ENCODE measurements around the gene PRAMEF20.
"Not testable (repeated sequence)": the region's sequence is repeated elsewhere in the genome, so short reads cannot be mapped to it uniquely, and the experiment has no call there.

PRAMEF20 gene

DNA sequence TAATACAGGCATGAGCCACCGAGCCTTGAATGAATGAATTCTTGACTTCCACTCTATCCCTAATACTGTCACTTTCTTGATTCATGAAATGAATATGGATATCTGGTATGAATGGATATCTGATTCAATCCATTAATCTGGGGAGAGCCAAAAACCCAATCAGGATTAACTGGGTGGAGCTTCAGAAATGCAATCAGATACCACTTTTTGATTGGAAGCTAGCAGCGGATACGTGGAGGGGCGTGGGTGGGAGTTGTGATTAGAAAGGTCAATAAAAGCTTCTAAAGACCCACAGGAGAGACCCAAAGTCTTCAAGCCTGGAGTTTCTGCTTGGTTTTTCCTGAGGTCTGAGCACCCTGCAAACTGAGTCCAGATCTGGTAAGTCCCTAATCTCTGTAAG lies at the start of gene PRAMEF20:
PRAMEF20 (plus strand) TSS at position 301 of the 400 bp plus-strand sequence. CDS start 5,905 bp downstream, outside the sequence.
- not testable (repeated sequence) for DNase-seq

DNA sequence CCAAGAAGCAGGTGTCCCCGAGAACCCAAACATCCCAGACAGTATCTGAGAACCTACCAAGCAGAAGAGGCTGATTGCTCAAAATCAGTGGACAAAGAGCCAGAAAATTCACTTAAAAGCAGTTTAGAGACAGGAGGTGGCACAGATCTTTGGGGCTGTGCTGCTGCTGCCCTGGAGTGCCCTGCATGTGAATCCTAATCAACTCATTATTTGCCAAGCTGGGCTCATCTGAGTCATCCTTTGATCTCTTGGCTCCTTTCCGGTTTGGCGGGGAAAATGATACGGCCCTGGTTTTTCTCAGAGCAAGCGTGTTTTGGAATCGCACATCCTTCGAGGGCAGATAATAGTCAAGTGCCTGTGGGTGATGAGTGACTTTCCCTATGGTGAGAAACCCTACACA lies 47.9 kb upstream of the PRAMEF20 start:
- DNase-seq, result not testable (repeated sequence)

DNA sequence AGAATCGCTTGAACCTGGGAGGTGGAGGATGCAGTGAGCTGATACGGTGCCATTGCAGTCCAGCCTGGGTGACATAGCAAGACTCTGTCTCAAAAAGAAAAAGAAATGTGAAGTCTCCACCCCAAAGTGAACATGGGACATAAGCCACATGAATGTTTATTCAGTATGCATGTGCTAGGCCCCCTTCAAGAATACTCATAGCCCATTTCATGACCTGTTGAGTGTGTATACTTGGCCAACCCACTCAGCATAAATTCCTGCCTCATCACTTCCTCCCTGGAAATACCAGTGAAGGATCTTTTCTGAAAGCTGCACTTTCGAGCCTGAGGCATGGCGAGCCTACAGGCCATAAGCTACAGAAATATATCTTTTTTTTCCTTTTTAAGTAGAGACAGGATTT lies 45.3 kb upstream of the PRAMEF20 start:
- not testable (repeated sequence) for DNase-seq

DNA sequence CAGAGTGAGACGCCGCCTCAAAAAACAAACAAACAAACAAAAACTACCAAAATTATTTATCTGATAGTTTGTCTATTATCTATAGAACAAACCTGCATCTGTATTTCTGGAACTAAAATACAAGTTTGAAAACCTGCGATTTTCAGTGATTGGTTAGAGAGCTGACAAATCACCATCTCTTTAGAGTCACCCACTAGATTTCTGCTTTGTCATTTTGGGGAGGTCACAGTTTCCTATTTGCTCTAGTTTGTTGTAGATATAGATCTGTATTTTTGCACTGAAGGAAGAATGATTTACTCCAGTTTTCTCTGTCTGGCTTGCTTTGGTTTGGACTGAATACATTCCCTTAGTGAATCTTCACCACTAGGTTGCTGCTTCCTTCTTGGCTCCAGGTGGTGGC lies 43.7 kb upstream of the PRAMEF20 start:
- not testable (repeated sequence) for DNase-seq

DNA sequence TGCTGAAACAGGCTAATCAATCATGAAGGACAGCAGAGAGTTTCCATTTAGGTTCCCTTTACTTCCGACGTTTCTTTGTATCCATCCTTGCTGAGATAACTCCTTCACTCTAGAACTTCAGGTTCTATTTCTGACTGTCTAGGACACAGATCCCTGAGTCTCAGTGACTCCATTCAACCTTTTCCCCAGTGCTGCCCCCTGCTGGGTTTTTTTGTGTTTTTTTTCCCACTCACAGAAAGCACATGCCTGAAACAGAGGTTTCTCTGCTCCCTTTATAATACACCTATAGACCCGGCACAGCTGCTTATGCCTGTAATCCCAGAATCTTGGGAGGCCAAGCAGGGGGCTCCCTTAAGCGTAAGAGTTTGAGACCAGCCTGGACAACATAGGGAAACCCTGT lies 41.7 kb upstream of the PRAMEF20 start:
- DNase-seq, result not testable (repeated sequence)

DNA sequence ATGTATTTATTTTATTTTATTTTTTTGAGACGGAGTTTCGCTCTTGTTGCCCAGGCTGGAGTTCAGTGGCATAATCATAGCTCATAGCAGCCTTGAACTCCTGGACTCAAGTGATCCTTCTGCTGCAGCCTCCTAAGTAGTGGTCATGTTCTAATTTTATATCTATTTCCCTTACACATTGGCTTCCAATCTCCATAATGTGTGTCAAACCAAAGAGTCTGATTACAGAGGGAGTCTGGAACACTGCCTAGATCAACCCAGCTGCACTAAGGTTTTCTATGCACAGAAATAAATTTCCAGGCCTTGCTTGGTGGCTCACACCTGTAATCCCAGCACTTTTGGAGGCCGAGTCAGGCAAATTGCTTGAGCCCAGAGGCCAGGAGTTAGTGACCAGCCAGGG lies 31.3 kb upstream of the PRAMEF20 start:
- DNase-seq, result not testable (repeated sequence)

DNA sequence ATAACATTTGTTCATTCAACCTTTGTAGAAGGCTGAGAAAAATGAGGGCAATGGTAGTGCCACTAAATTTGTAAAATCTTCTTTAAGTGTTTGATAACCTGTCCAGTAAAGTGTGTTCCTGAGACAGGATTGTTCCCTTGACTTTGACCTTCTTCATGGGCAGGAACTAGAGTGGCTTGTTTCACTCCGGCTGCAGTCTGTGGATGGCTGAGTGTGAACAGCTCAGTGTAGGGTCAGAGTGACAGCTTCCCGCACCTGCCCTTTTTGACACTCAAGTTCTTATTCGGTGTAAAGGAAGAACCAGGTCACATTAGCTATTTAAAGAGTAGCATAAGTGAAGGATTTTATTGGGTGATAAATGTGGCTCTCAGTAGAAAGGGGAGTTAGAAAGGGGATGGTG lies 29.9 kb upstream of the PRAMEF20 start:
- not testable (repeated sequence) for DNase-seq

DNA sequence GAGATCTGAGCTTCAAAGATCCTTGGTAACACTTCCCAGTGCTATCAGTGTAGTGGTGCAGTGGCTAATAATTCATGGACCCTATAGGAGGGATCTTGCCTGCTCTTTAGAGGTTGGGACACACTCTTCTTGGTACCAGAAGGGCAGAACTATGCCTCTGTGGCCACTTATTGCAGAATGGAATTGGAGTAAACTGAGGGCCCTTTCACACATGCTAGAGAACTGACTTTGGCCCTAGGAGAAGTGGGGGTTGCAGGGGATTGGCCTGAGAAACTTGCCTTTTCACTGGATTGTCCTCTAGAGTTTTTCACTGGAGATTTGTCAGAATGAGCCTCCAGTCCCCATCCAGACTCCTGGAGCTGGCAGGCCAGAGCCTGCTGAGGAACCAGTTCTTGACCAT lies 20.9 kb upstream of the PRAMEF20 start, which contains the start of gene PRAMEF17:
PRAMEF17 (plus strand) TSS at position 301 of the 400 bp plus-strand sequence; CDS start at position 327, 26 bp downstream.
- not testable (repeated sequence) for DNase-seq

DNA sequence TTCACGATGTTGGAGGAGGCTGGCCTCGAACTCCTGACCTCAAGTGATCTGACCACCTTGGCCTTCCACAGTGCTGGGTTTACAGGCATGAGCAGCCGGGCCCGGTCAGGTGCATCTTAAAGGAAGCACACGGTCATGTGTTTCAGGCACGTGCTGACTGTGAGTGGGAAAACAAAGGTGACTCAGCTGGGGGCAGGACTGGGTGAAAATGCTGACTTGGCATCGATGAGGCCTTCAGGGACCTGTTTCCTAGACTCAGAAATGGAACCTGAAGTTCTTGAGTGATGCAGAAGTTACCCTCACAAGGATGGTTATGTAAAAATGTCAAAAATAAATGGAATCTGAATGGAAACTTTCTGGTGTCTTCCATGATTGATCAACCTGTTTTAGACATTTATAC lies 17.2 kb upstream of the PRAMEF20 start:
- not testable (repeated sequence) for DNase-seq

DNA sequence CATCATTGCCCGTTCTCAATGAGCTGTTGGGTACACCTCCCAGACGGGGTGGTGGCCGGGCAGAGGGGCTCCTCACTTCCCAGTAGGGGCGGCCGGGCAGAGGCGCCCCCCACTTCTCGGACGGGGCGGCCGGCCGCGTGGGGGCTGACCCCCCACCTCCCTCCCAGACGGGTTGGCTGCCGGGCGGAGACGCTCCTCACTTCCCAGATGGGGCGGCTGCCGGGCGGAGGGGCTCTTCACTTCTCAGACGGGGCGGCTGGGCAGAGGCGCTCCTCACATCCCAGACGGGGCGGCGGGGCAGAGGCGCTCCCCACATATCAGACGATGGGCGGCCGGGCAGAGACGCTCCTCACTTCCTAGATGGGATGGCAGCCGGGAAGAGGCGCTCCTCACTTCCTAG lies 15.5 kb upstream of the PRAMEF20 start:
- DNase-seq, result not testable (repeated sequence)

DNA sequence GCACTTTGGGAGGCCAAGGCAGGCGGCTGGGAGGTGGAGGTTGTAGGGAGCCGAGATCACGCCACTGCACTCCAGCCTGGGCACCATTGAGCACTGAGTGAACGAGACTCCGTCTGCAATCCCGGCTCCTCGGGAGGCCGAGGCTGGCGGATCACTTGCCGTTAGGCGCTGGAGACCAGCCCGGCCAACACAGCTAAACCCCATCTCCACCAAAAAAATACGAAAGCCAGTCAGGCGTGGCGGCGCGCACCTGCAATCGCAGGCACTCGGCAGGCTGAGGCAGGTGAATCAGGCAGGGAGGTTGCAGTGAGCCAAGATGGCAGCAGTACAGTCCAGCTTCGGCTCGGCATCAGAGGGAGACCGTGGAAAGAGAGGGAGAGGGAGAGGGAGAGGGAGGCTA lies 14.9 kb upstream of the PRAMEF20 start:
- DNase-seq, result not testable (repeated sequence)

DNA sequence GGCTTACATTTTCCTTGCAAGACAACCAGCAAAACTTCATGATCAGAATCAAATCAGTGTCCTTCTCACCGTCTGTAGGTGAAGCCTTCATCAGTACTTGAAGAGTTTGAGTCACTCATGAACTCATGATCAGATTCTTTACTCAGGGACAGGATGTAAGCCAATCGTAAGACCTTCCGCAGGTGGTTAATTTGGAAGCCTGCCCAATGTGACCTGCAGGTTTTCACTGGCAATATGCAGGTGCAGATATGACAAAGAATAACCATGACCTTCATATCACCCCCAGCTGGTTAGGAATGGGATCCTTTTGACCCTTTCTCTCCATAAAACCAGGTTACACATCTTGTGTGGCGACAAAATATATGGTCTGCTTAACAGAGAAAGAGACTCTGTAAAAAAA lies 2.4 kb upstream of the PRAMEF20 start:
- DNase-seq, result no peak

DNA sequence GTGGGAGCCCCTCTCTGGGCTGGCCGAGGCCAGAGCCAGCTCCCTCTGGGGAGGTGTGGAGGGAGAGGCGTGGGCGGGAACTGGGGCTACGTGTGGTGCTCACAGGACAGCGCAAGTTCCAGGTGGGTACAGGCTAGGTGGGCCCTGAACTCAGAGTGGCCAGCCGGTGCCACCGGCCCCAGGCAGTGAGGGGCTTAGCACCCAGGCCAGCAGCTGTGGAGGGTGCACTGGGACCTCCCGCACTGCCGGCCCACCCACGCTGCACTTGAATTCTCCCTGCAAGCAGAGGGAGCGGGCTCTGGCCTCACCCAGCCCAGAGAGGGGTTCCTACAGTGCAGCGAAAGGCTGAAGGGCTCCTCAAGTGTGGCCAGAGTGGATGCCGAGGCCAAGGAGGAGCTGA lies 20.2 kb downstream of the PRAMEF20 start:
- DNase-seq, result no peak

DNA sequence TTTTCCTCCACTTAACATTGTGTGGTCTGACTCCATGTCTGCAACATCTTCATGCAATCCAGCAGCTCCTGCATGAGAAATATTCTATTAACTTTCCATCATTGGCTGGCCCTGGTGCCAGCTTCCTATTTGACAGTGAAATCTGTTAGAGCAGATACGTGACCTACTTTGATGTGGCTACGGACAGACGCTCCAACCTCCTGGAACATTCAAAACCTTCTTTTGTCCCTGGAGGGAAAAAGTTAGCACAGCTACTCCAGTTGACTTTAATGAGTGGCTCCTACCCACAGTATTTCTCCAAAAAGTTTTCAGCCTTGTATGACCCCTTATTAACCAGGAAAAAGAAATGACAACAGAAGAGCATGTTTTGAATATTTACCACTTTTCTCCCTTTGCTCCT lies 22.0 kb downstream of the PRAMEF20 start:
- no peak for DNase-seq

DNA sequence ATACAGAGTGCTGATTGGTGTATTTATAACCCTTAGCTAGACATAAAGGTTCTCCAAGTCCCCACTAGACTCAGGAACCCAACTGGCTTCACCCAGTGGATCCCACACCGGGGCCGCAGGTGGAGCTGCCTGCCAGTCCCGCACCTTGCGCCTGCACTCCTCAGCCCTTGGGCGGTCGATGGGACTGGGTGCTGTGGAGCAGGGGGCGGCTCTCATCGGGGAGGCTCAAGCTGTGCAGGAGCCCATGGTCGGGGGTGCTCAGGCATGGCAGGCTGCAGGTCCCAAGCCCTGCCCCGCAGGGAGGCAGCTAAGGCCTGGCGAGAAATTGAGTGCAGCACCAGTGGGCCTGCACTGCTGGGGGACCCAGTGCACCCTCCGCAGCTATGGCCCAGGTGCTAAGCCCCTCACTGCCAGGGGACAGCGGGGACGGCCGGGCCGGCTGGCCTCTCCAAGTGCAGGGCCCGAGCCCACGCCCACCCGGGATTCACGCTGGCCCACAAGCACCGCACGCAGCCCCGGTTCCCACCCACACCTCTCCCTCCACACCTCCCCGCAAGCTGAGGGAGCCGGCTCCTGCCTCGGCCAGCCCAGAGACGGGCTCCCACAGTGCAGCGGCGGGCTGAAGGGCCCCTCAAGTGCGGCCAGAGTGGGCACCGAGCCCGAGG lies 23.6 kb downstream of the PRAMEF20 start:
- not testable (repeated sequence) for DNase-seq

DNA sequence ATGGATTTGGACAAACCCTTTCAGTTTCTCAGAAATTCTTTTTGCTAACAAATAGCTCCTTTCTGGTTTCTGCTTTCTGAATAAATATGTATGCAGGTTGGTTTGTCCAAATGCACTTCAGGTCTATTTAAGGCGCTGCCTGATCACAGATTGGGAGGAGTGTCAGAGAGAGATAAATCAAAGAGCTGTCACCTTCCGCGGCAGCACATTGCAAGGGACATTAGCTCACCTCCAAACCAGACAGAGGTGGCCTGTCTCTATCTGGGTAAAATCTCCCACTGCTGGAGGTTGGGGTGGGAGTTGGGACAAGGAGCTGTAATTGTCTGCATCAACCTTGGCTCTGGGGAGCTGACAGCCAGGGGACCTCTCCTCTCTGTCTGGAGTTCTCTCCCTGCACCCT lies 25.2 kb downstream of the PRAMEF20 start:
- DNase-seq, result no peak

DNA sequence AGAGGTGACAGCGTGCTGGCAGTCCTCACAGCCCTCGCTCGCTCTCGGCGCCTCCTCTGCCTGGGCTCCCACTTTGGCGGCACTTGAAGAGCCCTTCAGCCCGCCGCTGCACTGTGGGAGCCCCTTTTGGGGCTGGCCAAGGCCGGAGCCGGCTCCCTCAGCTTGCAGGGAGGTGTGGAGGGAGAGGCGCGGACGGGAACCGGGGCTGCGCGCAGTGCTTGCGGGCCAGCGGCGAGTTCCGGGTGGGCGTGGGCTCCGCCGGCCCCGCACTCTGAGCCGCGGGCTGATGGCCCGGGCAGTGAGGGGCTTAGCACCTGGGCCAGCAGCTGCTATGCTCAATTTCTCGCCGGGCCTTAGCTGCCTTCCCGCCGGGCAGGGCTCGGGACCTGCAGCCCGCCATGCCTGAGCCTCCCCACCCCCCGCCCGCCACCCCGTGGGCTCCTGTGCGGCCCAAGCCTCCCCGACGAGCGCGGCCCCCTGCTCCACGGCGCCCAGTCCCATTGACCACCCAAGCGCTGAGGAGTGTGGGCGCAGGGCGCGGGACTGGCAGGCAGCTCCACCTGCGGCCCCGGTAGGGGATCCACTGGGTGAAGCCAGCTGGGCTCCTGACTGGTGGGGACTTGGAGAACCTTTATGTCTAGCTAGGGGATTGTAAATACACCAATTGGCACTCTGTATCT lies 29.0 kb downstream of the PRAMEF20 start:
- DNase-seq, result not testable (repeated sequence)

DNA sequence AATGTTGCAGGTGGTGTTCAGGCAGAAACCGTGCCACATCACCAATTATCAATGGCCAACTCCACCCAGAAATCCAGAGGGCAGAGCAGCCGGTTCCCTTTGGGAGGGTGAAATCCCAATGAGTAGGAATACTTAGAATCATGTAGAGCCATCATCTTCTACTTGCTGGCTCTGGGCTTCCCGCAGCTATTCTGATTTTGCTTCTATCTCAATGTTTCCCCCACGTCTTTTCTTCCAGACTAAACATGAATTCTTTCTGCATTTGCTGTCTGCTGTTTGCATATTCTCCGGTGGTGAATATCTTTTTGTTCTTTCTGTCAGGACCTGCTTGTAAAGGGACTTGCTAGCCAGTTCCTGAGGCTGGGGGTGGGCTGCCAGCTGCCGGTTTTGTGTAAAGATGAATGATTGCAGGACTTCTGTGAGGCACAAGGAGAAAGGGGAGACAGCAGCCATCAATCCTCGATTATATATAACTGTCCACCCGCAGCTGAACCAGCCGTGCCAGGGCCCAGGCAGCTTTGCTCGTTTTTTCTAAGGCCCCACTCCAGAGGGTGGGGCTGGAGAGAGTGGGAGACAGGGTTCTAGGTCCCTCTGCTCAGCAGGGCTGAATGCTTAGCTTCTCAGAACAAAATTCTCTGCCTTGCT lies 33.2 kb downstream of the PRAMEF20 start:
- no peak for DNase-seq

DNA sequence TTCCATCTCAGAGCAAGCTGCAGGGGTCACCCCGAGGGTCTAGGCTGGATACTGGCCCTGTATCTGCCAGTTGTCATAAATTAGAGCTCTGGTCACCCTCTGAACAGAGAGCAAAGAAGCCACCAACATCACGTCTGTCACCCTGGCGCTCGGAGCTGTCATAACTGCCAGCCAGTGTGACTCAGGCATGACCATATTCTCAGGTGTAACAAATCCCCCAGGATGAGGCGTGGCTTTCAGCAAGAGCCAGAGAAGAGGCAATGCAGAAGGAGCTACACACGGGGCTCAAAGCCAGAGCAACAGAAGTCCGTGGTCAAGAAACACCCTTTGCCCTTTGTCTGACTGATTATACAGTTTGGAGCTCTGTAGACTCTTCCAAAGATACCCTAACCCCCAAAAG lies 40.0 kb downstream of the PRAMEF20 start:
- no peak for DNase-seq

DNA sequence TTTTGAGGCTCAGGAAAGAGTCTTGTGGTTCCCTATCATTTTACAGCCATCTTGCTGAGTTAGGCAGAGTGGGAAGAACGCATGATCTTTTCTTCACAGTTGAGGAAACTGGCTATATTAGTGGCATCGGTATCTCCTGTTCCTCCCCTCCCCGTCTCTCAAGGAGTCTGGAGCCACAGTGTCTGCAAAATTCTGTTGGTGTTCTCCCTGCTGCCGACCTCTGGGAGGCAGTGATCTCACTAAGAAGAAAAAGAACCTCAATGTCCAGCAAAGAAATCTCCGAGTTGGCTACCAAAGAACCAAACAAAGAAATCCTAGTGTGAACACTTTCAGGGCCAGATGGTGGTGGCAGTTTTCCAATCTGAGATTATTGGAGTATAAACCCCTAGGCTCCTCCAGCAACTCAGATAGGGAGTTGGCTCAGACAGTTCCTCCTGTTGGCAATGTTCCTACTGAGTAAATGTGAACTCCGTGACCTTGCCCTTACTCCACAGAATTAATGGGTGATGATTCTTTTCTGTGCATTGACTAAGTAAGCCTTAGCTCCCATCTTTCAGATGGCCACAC lies 41.2 kb downstream of the PRAMEF20 start:
- DNase-seq, result no peak

DNA sequence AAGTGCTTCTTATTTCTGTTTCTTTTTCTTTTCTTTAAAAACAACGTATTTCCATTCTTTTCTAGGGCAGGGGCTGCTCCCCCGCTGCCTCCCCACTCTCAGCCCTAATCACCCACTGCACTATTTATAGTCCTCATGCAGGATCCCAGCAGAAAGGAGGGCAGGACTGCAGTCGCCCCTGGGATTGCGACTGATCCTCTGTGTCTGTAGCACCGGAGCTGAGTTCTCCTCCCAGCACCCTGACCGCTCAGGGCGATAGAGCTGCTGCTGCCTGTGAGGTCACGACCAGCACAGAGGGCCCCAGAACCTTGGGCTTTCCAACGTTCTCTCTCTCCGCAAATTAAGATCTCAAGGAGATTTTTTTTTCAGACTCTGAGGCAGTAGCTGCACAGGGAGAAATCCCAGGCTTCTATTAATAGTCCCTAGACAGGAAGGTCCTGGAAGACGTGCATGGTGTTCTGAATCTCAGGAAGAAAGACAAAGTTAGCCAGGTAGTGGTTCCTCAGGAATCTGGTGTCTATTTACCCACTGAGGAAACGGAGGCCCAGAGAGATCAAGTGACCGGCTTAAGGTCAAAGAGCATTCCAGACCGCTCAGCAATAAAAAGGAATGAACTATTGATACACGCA lies 46.8 kb downstream of the PRAMEF20 start:
- no peak for DNase-seq

DNA sequence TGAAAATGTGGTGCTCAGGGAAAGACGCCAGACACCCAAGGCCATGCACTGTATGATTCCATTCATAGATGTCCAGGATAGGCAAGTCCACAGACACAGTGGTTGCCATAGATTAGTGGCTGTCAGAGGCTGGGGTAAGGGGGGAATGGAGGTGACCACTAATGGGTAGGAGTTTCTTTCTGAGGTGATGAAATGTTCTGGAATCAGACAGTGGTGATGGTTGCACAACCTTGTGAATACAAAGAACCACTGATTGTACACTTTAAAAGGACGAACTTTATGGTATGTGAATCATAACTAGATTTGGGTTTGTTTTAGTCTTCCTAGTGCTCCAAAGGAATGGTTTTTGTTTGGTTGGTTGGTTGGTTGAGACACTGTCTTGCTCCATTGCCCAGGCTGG lies 51.7 kb downstream of the PRAMEF20 start:
- DNase-seq, result no peak

DNA sequence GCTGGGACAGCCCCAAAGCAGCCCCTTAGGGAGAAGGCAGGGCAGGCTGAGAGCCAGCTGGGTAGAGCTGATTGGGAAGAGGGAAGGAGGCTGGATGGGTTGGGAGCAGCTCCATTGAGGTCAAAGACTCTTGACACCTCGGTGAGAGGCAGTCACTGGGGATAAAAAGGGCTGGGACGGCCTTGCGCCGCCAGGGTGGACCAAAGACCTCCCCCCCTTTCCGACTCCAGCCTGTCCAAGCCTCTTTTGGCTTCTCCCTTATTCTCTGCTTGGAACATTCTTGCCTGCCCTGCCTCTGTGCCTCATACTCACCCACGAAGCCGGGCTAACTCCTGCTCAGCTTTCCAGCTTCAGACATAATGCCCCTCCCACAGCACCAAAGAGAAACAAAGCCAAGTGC lies 52.4 kb downstream of the PRAMEF20 start:
- no peak for DNase-seq

Measured in femur (tissue), 1 donor.